Parathyroid adenoma (tissue), 2 donors: Measurements from ENCODE around the gene CEP128.

ENCODE experiments used
- H2AFZ ChIP-seq: fragments of 300-600 bp; sonication (generic); one replicate; pipeline ENCODE4 v1.7.0; 2017; ENCODE audit warnings: antibody characterized with exemption, mild to moderate bottlenecking
- H3K27ac ChIP-seq: fragments of 300-600 bp; sonication (generic); one replicate; pipeline ENCODE4 v1.7.0; 2017
- H3K27me3 ChIP-seq: fragments of 300-600 bp; sonication (generic); one replicate; pipeline ENCODE4 v1.7.0; 2017; ENCODE audit warnings: low read length; ENCODE audit not compliant: control insufficient read depth, insufficient read depth
- H3K36me3 ChIP-seq: fragments of 300-600 bp; sonication (generic); one replicate; pipeline ENCODE4 v1.7.0; 2017; ENCODE audit warnings: low read length; ENCODE audit not compliant: control insufficient read depth, insufficient read depth
- H3K4me1 ChIP-seq: fragments of 300-600 bp; sonication (generic); one replicate; pipeline ENCODE4 v1.7.0; 2017; ENCODE audit warnings: control low read depth
- H3K4me2 ChIP-seq: fragments of 300-600 bp; sonication (generic); one replicate; pipeline ENCODE4 v1.7.0; 2017; ENCODE audit warnings: low read length
- H3K4me3 ChIP-seq: fragments of 300-600 bp; sonication (generic); one replicate; pipeline ENCODE4 v1.7.0; 2017; ENCODE audit warnings: low read depth, low read length
- H3K79me2 ChIP-seq: fragments of 300-600 bp; sonication (generic); one replicate; pipeline ENCODE4 v1.7.0; 2017; ENCODE audit warnings: control low read depth
- H3K9ac ChIP-seq: fragments of 300-600 bp; sonication (generic); one replicate; pipeline ENCODE4 v1.7.0; 2017; ENCODE audit warnings: mild to moderate bottlenecking
- H3K9me3 ChIP-seq: fragments of 300-600 bp; sonication (generic); one replicate; pipeline ENCODE4 v1.7.0; 2017; ENCODE audit warnings: low read length; ENCODE audit not compliant: control insufficient read depth
- TF ChIP-seq, protein P1 (sequence below): fragments of 300-600 bp; sonication (generic); IDR thresholded peaks from one replicate; pipeline ENCODE4 v1.7.0; 2017; ENCODE audit warnings: antibody characterized with exemption, mild to moderate bottlenecking
- donor health status: primary hyperparathyroidism.

CEP128 gene

DNA sequence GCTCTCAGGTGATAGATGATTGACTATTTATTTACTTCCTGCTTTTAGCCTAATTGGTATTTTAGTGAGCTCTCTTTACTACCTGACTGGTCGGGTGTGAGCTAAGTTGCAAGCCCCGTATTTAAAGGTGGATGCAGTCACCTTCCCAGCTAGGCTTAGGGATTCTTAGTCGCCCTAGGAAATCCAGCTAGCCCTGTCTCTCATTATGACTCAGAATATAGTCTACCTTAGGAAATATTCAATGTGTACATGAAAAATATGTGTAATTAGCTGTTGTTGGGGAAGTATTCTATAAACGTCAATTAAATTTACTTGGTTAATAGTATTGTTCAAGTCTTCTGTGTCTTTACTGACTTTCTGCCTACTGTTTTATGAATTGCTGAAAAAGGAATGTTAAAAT, 423.4 kb downstream of the CEP128 start:
- Histone ChIP-seq H3K79me2 (no peaks in the 10 kb centered on the region), H3K27me3 (no peaks in the 10 kb centered on the region), H3K36me3 (no peaks in the 10 kb centered on the region), H3K9me3 (no peaks in the 10 kb centered on the region), H3K27ac (no peak overlapping the region), H3K9ac (no peak overlapping the region), H3K4me2 (no peak overlapping the region), H3K4me3 (no peak overlapping the region), H3K4me1 (no peaks in the 10 kb centered on the region), H2AFZ (no peak overlapping the region)
- TF ChIP-seq, protein P1, sequence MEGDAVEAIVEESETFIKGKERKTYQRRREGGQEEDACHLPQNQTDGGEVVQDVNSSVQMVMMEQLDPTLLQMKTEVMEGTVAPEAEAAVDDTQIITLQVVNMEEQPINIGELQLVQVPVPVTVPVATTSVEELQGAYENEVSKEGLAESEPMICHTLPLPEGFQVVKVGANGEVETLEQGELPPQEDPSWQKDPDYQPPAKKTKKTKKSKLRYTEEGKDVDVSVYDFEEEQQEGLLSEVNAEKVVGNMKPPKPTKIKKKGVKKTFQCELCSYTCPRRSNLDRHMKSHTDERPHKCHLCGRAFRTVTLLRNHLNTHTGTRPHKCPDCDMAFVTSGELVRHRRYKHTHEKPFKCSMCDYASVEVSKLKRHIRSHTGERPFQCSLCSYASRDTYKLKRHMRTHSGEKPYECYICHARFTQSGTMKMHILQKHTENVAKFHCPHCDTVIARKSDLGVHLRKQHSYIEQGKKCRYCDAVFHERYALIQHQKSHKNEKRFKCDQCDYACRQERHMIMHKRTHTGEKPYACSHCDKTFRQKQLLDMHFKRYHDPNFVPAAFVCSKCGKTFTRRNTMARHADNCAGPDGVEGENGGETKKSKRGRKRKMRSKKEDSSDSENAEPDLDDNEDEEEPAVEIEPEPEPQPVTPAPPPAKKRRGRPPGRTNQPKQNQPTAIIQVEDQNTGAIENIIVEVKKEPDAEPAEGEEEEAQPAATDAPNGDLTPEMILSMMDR, result no peak

DNA sequence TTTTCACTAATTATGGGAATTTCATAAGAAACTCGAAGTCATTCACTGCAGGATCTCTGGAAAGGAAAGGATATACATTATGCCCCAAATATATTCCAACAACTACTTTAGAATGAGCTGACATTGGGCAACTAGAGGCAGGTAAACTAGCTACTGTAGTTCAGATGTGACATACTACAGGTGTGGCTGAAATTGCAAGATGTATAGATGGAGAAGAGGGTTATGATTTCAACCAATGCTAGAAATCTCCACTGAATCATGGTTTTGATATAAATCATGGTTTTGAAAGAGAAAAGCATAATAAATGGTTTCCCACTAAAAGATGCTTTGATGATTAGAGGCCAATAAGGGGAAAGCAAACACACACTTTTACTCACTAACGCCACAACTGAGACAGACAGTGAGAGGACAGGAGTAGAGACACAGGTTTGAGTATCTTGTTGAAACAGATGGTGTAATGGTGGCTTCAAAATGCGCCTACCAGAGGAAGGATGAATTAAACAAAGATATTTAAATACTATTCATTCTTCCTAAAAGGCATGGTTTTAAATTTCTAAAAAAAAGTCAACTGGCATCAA, 434.2 kb downstream of the CEP128 start:
- no peaks in the 10 kb centered on the region for H3K4me1 ChIP-seq
- H3K9ac ChIP-seq, result no peak overlapping the region
- no peaks in the 10 kb centered on the region for H3K79me2 ChIP-seq
- no peaks in the 10 kb centered on the region for H3K9me3 ChIP-seq
- TF ChIP-seq, protein P1, result no peak
- H3K4me2 ChIP-seq, result no peak overlapping the region
- H3K36me3 ChIP-seq, result no peaks in the 10 kb centered on the region
- H3K4me3 ChIP-seq, result no peak overlapping the region
- H2AFZ ChIP-seq, result no peak overlapping the region
- H3K27me3 ChIP-seq, result no peaks in the 10 kb centered on the region
- H3K27ac ChIP-seq, result no peak overlapping the region

DNA sequence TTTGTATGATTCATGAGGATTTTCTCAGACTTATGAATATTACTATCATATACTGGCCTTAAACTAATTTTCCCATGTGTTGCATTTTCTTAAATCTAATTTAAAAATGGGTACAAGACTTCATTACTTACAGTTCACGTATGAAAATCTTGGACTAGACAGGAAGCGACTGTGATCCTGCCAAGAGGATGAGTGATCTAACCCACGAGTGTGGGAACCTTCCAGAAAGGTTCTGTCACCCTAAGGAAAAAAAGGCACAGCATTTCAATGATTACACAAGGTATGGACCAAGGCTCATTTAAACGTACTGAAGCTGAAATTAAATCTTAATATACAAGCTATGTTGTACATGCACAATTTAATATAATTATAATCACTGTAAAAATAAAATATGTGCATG, 436.8 kb downstream of the CEP128 start:
- H3K4me2 ChIP-seq, result no peak overlapping the region
- no peak overlapping the region for H3K9ac ChIP-seq
- no peak overlapping the region for H3K27ac ChIP-seq
- no peaks in the 10 kb centered on the region for H3K4me1 ChIP-seq
- TF ChIP-seq, protein P1, result no peak
- no peaks in the 10 kb centered on the region for H3K79me2 ChIP-seq
- H2AFZ ChIP-seq, result no peak overlapping the region
- H3K36me3 ChIP-seq, result no peaks in the 10 kb centered on the region
- no peak overlapping the region for H3K4me3 ChIP-seq
- no peaks in the 10 kb centered on the region for H3K27me3 ChIP-seq
- no peaks in the 10 kb centered on the region for H3K9me3 ChIP-seq

DNA sequence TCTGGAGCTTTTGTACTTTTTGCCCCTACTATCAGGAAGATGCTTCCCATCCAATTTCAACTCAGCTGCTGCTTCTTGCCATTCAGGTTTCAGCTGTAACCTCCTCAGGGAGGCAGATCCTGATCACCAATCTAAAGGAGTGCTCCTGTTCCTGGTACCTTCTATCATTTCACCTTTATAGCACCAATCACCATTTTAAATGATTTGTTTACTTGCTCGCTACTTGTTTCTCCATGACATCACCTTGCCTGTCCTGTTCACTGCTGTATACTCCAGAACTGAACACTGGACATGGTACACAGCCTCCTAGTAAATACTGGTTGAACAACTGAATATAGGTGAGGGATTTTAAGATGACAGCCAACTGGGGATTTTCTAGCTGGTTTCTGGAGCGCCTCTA, 443.0 kb downstream of the CEP128 start:
- Histone ChIP-seq H3K27me3 (no peaks in the 10 kb centered on the region), H3K9ac (no peak overlapping the region), H2AFZ (no peak overlapping the region), H3K9me3 (no peaks in the 10 kb centered on the region), H3K4me3 (no peak overlapping the region), H3K4me1 (no peaks in the 10 kb centered on the region), H3K4me2 (no peak overlapping the region), H3K36me3 (no peaks in the 10 kb centered on the region), H3K27ac (no peak overlapping the region), H3K79me2 (no peaks in the 10 kb centered on the region)
- TF ChIP-seq, protein P1, result no peak

DNA sequence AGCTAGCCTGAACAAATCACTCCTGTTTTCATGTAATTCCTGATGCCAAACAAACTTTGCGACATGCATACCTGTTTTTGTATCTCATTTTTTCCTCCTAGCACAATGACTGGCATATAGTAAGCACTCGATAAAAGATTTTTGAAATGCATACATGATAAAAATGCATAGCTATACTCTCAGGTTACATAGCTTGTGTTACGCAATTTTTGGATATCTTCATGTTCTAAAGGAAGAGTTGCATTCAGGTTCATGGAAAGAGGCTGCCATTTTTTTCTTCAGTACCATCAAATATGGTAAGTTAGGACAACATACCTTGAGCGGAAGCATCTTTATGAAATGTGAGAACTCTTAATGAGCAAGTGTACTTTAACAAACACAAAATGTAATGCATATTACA, 445.4 kb downstream of the CEP128 start:
- Histone ChIP-seq H2AFZ (no peak overlapping the region), H3K79me2 (no peaks in the 10 kb centered on the region), H3K27me3 (no peaks in the 10 kb centered on the region), H3K36me3 (no peaks in the 10 kb centered on the region), H3K4me2 (no peak overlapping the region), H3K9ac (no peak overlapping the region), H3K4me3 (no peak overlapping the region), H3K9me3 (no peaks in the 10 kb centered on the region), H3K4me1 (no peaks in the 10 kb centered on the region), H3K27ac (no peak overlapping the region)
- TF ChIP-seq, protein P1, result no peak
